Ammon's horn (tissue), 1 donor: ENCODE results near the gene C19orf81.
A peak's percentile ranks its signal among the peaks of the same experiment; 100 is the strongest.

Experiments used
- DNase-seq: peaks from one replicate; pipeline ENCODE4 v3.0.0-alpha.2; 2016; ENCODE audit warnings: low spot score

C19orf81 gene

DNA sequence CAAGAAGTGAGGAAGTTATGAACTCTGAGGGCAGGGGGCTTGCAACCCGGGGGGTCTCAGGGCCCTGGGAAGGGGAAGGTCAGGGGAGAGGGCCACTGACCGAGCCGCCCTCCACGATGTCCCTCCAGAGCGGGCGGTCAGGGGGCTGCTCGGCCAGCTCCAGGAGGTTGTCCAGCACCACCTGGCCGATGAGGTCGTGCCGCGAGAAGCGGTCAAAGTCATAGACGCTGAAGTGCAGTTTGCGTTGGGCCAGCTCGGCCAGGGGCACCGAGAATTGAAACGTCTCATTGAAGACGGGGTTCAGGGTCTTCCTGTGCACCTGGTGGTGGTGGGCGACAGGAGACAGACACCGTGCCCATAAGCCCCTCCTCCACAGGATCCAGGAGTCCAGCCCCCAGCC is 20.1 kb upstream of the C19orf81 start:
- DNase-seq: no peak

DNA sequence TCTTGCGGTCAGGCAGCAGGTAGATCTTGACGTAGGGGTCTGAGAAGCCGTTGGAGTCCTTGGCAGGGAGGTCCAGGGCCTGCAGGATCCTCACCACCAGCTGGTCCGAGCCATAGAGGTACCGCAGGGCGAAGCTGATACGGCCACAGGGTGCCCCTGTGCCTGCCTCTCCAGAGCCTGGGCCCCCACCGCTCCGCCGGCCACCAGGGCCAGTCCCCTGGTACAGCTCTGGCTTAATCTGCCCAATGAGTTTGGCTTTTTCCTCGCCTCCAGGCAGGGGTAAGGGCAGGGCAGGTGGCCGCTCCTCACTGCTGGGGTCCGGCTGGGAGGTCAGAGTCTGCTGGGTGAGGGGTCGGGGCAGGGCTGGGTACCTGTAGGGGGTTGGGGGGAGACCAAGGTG is 19.4 kb upstream of the C19orf81 start:
- DNase-seq: no peak

DNA sequence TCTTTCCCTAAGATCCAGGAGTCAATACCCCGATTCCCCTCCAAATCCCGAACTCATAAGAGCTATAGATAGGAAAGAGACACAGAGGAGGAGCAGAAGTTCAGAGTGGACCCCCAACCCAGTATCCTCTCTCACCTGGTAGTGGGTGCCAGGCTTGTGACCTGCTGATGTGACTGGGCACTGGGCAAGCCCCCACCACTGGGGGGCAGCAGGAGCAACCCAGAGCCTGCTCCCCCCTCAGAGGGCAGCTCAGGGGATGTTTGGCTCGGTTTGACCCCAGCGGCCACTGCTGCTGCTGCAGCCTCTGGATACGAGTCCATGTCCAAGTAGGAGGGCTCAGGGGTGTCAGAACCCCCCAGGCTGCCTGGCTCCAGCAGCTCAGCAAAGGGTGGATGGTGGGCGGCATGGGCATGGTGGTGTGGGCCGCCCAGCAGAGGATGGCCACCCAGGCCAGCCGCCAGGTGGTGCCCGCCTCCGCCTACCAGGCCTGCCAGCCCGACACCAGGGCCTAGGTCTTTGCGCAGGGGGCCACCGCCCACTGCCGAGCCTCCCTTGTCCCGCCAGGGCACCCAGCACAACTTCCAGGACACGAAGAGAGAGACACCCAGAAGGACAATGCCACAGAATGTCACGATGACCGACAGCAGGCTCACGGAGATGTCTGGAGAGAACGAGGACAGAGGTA is 17.0 kb upstream of the C19orf81 start:
- no peak for DNase-seq

DNA sequence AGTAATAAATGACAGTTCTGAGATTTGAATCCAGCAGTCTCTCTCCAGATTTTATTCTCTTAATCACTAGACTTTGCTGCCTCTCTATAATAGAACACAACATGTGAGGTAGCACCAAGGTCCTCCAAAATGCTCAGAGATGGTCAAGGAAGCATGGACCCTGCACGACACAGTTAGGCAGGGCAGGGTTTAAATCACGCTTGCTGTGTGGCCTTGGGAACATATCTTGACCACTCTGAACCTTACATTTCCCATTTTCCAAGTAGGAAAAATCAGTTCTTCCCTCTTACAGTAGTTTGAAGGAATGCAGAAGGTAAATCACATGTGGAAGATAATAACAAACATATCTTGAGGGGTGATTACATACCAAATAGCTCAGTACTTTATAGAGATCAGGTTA is 15.9 kb upstream of the C19orf81 start:
- no peak for DNase-seq

DNA sequence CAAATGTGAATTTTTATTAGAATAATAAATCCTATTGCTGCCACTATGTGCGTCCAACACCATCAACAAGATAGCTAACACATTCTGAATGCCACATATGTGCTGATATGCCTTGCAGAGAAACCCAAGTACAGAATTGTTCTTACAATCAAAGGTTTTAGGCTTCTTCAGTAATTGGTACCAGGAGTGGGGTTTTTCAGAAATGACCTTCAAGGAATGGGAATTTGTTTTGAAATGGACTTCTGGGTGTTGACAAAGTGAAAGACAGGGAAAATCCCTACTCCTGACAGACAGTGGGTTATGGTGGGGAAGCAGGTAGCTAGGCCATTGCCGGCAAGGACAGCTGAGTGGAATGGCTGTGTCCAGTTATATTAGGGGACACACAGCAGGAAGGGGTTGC is 15.3 kb upstream of the C19orf81 start:
- no peak for DNase-seq

DNA sequence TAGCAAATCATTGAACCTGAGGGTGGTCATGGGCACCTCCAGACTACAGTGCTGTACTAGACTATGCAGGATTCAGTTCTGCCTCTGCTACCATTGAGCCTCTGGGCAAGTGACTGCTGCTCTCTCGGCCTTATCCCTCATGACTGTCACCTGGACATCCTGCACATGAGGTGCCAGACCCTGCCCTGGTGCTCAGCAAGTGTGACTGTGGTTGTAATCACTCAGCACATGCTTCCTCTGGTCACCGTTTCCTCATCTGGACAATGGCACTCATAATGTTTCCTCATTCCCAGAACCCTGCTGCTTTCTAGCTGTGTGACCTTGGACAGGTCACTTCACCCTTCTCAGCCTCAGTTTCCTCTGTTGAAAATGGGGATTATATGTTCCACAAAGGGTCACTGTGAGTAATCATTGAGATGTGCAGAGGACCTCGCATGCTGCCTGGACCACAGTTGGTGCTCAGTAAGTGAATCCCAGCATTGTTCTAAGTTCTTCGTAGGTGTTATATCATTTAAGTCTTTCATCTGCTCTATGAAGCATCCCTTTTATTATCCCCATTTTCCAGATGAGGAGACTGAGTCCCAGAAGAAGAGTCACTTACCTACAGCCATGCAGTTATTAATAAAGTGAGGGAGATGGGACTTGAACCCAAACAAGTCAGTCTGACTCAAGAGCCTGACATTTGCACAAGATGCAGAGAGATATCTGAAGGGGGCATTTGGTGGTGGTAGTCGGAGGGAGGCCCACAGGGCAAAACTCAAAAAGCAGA is 12.7 kb upstream of the C19orf81 start:
- no peak for DNase-seq

DNA sequence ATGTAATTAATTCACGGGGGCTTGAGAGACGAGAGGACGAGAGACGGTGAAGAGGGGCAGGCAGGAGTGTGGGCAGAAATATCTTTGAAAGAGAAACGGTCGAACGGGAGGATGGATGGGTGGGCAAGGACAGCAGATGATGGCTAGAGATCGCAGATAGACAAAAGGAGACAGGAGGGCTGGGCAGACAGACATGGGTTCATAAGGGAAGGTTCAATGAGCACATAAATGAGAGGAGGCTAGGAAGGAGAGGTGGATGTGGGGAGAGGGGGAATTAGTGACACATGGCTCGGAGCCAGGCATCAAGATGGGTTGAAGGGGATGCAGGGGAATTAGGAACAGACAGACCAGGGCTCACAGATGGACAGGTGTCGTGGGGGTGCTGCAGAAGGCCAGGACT is 10.6 kb upstream of the C19orf81 start:
- no peak for DNase-seq

DNA sequence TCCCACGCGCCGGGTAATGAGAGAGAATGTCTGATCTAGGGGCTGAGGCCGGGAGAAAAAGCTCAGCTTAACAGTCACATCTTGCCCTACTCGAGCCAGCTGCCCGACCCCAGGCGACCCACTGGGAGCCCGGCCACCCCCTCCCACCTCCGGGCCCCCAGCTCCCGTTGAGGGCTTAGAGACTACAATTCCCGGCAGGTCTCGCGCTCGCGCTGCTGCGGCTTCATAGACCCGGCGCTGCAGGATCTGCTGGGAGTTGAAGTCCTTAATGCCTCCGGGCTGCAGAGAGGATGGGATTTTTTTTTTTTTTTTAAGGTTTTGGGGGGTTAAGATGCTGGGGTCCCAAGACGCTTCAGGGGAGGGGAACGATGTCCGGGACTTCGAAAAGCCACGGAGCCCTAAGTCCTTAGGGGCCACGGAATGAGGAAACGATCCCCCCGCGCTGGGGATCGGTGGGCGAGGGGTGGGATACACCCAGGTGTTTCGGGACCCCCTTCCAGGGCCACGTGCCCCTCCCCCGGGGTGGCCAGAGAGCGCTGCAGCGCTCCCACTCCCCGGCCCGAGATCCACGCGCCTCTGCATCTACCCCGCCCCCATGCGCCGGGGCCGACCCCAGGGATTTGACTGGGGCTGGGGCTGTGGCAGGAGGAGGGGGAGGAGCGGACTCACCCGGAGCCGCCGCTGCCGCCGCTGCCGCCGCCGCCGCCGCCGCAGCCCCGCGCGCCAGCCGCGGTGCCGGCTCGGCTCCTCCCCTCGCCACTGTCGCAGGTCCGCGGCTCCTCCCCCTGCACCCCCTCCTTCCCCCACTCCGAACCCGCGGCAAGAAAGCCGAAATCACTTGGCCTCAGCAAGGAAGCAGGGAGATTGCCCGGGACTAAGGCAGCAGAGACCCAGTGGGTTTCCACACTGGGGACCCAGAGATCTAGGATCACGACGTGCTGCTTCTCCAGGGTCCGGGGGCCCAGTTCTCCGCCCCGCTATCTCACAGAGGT is 9.8 kb upstream of the C19orf81 start, which contains the start of gene SYT3:
SYT3 (minus strand) TSS at position 761 of the 992 bp plus-strand sequence. CDS start 2,470 bp downstream, outside the sequence.
- DNase-seq: peak; percentile 86

DNA sequence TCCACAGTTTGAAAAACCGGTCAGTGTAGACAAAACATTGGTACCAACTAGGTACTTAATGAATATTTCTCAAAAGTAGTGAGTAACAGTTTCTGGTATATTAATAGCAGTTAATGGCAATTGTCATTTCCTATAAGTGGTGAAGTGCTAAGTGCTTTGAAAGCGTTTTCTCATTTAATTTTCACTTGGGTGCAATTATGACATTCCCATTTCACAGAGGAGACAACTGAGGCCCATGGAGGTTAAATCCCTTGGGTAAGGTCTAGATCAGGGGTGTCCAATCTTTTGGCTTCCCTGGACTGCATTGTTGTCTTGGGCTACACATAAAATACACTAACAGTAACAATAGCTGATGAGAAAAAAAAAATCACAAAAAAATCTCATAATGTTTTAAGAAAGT is 8.9 kb upstream of the C19orf81 start:
- DNase-seq: no peak

DNA sequence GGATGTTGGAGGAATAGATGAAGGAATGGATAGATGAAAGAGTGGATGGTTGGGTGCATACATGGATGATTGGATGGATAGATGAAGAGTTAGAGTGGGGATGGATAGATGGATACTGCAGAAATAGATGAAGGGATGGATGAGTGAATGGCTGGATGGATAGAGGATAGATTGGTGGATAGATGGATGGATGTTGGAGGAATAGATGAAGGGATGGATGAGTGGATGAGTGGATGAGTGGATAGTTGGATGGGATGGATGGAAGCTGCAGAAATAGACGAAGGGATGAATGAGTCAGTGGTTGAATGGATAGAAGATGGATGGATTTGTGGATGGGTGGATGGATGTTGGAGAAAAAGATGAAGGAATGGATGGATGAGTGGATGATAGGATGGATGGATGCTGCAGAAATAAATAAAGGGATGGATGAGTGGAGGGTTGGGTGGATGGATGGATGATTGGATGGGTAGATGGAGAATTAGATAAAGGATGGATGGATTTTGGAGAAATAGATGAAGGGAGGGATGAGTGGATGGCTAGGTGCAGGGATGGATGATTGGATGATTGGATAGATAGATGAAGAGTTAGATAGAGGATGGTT is 4.8 kb upstream of the C19orf81 start:
- no peak for DNase-seq

DNA sequence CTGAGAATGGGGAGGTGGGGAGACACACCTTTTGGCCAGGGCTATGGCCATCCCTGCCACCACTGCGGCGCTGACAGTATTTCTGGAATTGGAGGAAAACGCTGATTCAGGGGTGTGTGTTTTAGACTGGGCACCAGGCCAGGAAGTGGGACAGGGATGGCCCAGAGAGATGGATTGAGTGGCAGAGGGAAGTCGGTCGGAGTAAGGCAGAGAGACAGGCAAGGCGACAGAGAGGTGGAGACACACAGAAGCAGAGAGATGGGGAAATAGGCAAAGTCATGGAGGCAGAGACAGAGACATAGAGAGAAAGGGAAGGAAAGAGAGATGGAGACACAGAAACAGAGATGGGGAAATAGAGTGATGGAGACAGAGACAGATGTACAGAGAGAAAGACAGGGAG is 4.1 kb upstream of the C19orf81 start:
- DNase-seq: no peak

DNA sequence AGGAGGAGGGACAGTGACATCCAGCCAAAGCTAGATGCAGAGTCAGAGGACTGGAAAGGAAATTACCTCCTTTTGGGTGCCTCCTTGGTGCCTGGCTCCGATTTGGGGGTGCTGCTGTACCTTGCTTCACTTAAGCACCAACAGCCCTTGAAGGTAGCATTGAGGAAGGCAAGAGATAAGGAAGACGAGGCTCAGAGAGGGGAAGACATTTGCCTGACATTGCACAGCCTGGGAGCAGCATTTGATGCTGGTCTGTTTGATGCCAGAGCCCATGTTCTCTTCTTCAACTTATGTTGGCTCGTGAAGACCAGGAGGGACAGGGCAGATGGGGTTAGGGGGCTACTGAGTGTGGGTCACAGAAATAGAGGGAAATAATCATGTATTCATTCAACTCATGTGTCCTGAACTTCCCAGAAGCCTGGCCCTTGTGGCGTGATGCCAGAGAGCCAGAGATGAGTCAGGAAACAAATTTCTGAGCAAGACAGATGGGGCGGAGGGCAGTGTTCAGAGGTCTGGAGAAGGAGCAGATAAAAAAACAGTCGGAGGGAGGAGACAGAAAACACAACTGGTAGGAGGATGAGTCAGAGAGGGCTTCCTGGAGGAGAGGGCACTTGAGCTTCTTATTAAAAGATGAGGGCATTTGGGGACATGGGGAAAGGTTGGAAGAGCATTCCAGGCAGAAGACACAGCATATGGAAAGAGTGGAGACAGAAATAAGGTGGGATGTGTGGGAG is 3.0 kb upstream of the C19orf81 start:
- no peak for DNase-seq

DNA sequence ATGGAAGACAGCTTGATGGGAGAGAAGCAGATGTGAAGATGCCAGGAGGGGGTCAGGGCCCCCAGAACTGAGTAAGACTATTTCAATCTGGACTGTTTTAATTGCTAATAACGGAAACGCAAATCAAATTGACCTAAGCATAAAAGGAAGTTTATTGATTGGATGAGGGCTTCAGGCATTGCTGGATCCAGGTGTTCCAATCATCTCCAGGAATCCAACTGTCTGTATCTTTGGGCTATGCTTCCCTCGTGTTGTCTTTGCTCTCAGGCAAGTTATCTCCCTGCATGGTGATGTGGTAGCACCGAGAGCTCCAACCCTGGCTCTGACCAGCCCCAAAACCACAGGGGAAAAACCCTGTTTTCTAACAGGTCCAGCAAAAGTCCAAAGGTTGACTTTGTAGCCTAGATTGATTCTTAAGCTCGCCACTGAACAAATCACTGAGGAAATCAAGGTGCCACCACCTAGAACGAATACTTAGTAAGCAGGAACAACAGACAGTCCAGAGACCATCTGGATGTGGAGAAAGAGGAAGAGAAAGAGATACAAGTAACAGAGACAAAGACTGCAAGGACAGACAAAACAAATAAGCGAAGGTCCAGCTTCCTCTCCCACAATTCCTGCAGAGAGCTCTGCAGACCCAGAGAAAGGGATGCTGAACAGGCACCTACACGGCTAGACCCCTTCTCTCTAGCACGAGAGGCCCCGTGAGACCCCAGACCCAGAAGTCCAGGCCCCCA is 1.2 kb upstream of the C19orf81 start:
- no peak for DNase-seq

DNA sequence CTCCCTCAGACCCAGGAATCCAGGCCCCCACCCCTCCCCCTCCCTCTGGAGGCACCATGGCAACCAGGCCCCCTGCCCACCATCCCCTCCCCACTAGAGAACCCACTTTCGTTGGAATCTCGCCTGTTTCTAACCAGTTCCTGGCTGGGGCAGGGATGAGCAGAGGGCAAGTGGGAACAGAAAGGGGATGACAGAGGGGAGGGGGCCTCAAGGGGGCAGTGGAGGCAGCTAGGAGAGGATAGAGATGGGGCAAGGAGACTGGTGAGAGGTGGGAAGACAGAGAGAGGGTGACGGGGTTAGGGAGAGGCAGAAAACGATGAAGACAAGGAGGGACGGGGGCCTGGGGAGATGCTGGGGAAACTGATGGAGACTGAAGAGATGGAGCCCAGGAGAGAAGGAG is 586 bp upstream of the C19orf81 start:
- no peak for DNase-seq

DNA sequence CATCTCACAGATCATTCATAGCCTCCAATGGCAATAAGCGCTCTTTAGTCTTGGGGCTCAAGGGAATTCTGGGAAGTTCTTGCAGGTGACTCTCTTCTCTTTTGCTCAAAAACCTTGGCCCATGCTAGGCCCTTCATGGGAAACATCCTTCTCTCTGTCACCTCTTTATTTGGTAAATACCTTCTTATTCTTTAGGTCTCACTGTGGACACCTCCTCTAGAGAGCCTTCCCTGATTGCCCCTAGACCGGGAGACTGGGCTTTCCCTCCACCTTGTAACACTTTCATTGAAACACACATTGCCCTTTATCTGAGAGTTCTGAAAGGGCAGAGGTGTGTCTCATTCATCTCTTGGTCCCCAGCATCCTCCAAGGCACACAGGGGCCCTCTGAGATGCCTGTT is 1.9 kb downstream of the C19orf81 start:
- no peak for DNase-seq

DNA sequence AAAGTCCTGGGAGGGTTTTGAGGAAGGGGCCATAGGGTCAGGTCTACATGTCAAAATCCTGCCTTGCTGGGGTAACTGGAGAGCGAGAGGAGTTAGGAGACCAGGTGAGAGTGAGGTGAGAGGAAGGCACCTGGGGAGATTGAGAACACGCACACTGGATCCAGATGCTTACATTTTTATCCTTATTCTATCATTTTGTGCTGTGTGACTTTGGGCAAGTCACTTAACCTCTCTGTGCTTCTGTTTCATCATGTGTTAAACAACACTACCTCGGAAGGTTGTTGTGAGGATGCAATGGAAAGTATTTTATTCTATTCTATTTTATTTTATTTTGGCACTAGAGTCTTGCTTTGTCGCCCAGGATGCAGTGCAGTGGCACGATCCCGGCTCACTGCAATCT is 3.5 kb downstream of the C19orf81 start:
- DNase-seq: no peak

DNA sequence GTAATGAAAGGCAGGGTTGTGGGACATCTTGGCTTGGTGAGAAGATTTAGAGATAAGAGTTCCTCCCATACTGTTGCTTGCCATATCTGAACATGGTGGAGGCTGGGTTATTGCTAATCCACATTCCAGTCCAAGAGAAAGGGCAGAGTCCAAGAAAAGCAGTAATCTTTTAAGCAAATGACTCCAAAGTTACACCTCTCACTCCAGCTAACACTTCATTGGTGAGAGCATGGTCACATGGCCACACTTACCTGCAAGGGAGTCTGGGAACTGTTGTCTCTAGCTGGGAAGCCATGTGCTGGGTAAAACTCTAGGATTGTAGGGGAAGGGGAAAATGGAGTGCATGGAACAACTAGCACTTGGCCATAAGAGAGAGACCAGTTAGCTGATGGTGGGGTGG is 5.6 kb downstream of the C19orf81 start:
- DNase-seq: no peak

DNA sequence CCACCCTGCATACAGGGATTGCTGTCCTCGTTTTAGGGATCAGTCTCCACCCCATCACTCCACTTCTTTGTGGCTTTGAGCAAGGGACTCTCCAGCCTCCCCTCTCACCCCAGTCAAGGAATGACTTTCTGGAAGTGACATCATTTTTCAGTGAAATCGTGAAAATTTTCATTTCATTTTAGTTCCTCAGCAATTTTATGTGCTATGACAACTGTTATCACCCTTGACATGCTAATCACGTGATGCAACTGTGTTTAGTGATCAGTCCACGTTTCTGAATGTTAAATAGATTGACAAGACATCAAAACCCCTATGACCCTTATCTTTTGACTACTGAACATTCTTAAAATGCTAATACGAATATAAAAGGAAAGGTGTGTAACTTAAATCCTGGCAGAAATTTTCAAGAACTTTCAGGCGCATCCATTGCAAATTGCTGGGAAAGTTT is 8.0 kb downstream of the C19orf81 start:
- no peak for DNase-seq

DNA sequence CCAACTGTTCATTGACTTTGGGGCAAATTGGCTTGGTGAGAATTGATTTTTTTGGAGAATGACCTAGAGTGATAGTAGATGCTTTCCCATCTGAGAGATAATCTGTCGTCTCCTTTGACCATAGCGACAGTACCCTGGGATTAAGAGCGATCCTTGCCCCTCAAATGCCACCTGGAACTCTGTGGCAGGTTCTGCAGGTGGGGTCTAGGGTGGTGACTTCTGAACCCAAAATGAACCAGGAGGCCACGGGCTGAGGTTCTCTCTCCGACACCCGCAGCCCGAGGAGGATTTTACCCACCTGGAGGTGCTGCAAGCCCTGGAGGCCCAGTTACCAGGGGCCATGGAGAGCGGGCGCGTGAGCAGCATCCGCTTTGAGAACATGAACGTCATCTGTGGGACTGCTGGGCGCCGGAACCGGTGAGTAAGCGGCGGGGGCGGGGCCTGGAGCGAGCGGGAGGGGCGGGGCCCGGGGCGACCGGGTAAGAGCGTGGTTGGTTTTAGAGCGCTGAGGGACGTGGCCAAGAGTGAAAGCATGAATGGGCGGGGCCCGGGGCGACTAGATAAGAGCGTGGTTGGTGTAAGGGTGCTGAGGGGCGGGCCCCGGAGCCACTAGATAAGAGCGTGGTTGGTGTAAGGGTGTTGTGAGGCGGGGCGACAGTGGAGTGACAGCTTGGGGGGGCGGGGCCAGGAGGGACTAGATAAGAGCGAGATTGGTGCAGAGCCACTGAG is 8.6 kb downstream of the C19orf81 start:
- DNase-seq: peak; percentile 99
